ENCODE results near the gene CAPN5.
A peak's percentile ranks its signal among the peaks of the same experiment; 100 is the strongest.

CAPN5 gene

GRCh38 chr11:77125191-77125590 lies 58.4 kb downstream of the CAPN5 start:
- no peak overlapping the region for H3K4me3 ChIP-seq (ENCODE audit: low read depth, low read length)
- no peak for DNase-seq (ENCODE audit: low read depth)
- TF ChIP-seq, protein P1, sequence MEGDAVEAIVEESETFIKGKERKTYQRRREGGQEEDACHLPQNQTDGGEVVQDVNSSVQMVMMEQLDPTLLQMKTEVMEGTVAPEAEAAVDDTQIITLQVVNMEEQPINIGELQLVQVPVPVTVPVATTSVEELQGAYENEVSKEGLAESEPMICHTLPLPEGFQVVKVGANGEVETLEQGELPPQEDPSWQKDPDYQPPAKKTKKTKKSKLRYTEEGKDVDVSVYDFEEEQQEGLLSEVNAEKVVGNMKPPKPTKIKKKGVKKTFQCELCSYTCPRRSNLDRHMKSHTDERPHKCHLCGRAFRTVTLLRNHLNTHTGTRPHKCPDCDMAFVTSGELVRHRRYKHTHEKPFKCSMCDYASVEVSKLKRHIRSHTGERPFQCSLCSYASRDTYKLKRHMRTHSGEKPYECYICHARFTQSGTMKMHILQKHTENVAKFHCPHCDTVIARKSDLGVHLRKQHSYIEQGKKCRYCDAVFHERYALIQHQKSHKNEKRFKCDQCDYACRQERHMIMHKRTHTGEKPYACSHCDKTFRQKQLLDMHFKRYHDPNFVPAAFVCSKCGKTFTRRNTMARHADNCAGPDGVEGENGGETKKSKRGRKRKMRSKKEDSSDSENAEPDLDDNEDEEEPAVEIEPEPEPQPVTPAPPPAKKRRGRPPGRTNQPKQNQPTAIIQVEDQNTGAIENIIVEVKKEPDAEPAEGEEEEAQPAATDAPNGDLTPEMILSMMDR (IDR thresholded peaks at IDR 0.05; ENCODE audit: insufficient read depth, low read depth, low read length, missing control alignments) = no peak

GRCh38 chr11:77125695-77126094 lies 58.9 kb downstream of the CAPN5 start:
- TF ChIP-seq, protein P1 (IDR thresholded peaks at IDR 0.05; ENCODE audit: insufficient read depth, low read depth, low read length, missing control alignments) = no peak
- DNase-seq (ENCODE audit: low read depth) = no peak
- H3K4me3 ChIP-seq (ENCODE audit: low read depth, low read length) = no peak overlapping the region

- TF ChIP-seq, protein P1 (IDR thresholded peaks at IDR 0.05; ENCODE audit: insufficient read depth, low read depth, low read length, missing control alignments) = no peak
- DNase-seq (ENCODE audit: low read depth) = no peak
- no peak overlapping the region for H3K4me3 ChIP-seq (ENCODE audit: low read depth, low read length)
Observed at GRCh38 chr11:77126156-77126775, 59.5 kb downstream of the CAPN5 start.

- DNase-seq (ENCODE audit: low read depth) = no peak
- H3K4me3 ChIP-seq (ENCODE audit: low read depth, low read length) = peak overlapping the region; percentile 35
- TF ChIP-seq, protein P1 (IDR thresholded peaks at IDR 0.05; ENCODE audit: insufficient read depth, low read depth, low read length, missing control alignments) = no peak
Observed at GRCh38 chr11:77126861-77127234, 60.1 kb downstream of the CAPN5 start.

DNA sequence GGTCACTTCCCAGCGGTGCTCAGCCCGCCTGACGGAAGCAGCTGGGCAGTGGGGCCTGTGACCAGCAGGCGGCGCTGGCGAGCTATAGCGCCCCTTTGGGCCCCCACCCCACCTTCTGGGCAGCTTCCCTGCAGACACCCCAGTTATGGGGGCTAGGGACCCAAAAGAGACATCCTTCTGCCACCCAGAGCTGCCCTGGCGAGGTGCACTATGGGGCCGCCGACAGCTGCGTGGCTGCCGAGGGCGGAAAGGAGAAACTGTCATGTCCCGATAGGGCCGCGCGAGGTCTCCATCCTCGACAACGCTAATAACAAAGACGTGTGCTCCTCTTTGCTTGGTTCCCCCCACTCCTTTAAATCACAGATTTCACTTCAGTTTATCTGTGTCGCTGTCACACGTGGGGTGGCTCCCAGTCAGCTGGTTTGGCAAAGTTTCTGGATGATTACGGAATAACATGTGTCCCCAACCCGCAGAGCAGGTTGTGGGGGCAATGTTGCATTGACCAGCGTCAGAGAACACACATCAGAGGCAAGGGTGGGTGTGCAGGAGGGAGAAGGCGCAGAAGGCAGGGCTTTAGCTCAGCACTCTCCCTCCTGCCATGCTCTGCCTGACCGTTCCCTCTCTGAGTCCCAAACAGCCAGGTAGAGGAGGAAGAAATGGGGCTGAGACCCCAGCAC lies 60.6 kb downstream of the CAPN5 start:
- H3K4me3 ChIP-seq (ENCODE audit: low read depth, low read length) = peak overlapping the region; percentile 35
- TF ChIP-seq, protein P1 (IDR thresholded peaks at IDR 0.05; ENCODE audit: insufficient read depth, low read depth, low read length, missing control alignments) = peak; percentile 97
- peak; percentile 44 for DNase-seq (ENCODE audit: low read depth)

GRCh38 chr11:77127920-77128691 lies 61.3 kb downstream of the CAPN5 start, which contains the start of gene MYO7A:
Gene MYO7A (plus strand): TSS chr11:77128246. CDS start chr11:77130635, 2,389 bp downstream.
- peak within 1 kb of the TSS; percentile 35 for H3K4me3 ChIP-seq (ENCODE audit: low read depth, low read length)
- DNase-seq (ENCODE audit: low read depth) = no peak
- TF ChIP-seq, protein P1 (IDR thresholded peaks at IDR 0.05; ENCODE audit: insufficient read depth, low read depth, low read length, missing control alignments) = no peak
